SK-N-SH treated with all-trans-retinoic acid at 6 μM for 48 hours (cell line): ENCODE results near the gene ANAPC5.

Experiments
- ATAC-seq: fragments of 200-7000 bp; cut with Tn5 transposase; 3 replicates; pipeline ENCODE4 v1.9.1; 2020; ENCODE audit warnings: mild to moderate bottlenecking, moderate library complexity
- ARNTL ChIP-seq: fragments of 450-650 bp; formaldehyde crosslinking; IDR thresholded peaks from 2 replicates; pipeline ENCODE4 v1.5.0; 2020; ENCODE audit warnings: low read depth, mild to moderate bottlenecking, moderate library complexity, borderline replicate concordance
- BACH2 ChIP-seq: fragments of 250-450 bp; sonication (Bioruptor Pico); IDR thresholded peaks from 2 replicates; pipeline ENCODE4 v1.9.0; 2021; ENCODE audit warnings: mild to moderate bottlenecking, borderline replicate concordance
- CSDC2 ChIP-seq: fragments of 250-450 bp; sonication (Bioruptor Pico); IDR thresholded peaks from 2 replicates; pipeline ENCODE4 v1.5.0; 2020; ENCODE audit warnings: mild to moderate bottlenecking, moderate library complexity
- GLIS3 ChIP-seq: fragments of 250-450 bp; sonication (Bioruptor Pico); IDR thresholded peaks from 2 replicates; pipeline ENCODE4 v1.5.0; 2020; ENCODE audit warnings: mild to moderate bottlenecking, moderate library complexity
- ISL1 ChIP-seq: fragments of 250-450 bp; sonication (Bioruptor Pico); IDR thresholded peaks from 2 replicates; pipeline ENCODE4 v2.1.2; 2022; ENCODE audit warnings: mild to moderate bottlenecking, moderate library complexity
- OSR1 ChIP-seq: fragments of 250-450 bp; sonication (Bioruptor Pico); IDR thresholded peaks from 2 replicates; pipeline ENCODE4 v1.8.0; 2022; ENCODE audit warnings: moderate library complexity, mild to moderate bottlenecking, inconsistent platforms
- PATZ1 ChIP-seq: fragments of 250-450 bp; sonication (Bioruptor Pico); IDR thresholded peaks from 2 replicates; pipeline ENCODE4 v1.8.0; 2020; ENCODE audit warnings: mild to moderate bottlenecking, moderate library complexity, borderline replicate concordance
- PPARA ChIP-seq: fragments of 250-450 bp; sonication (Bioruptor Pico); IDR thresholded peaks from 2 replicates; pipeline ENCODE4 v1.5.0; 2020; ENCODE audit warnings: mild to moderate bottlenecking, borderline replicate concordance
- RARB ChIP-seq: fragments of 250-450 bp; sonication (Bioruptor Pico); IDR thresholded peaks from 2 replicates; pipeline ENCODE4 v1.8.0; 2021; ENCODE audit warnings: mild to moderate bottlenecking, moderate library complexity
- SNAI2 ChIP-seq: fragments of 250-450 bp; sonication (Bioruptor Pico); IDR thresholded peaks from 2 replicates; pipeline ENCODE4 v1.5.0; 2020; ENCODE audit warnings: mild to moderate bottlenecking, moderate library complexity
- TOX ChIP-seq: fragments of 250-450 bp; sonication (Bioruptor Pico); IDR thresholded peaks from 2 replicates; pipeline ENCODE4 v1.8.0; 2021; ENCODE audit warnings: mild to moderate bottlenecking, moderate library complexity, borderline replicate concordance
- TSHZ2 ChIP-seq: fragments of 250-450 bp; sonication (Bioruptor Pico); IDR thresholded peaks from 2 replicates; pipeline ENCODE4 v1.5.0; 2020; ENCODE audit warnings: mild to moderate bottlenecking, moderate library complexity
- ZC3H10 ChIP-seq: fragments of 250-450 bp; sonication (Bioruptor Pico); IDR thresholded peaks from 2 replicates; pipeline ENCODE4 v1.5.1; 2021; ENCODE audit warnings: mild to moderate bottlenecking, moderate library complexity
- ZFP3 ChIP-seq: fragments of 250-450 bp; sonication (Bioruptor Pico); IDR thresholded peaks from 2 replicates; pipeline ENCODE4 v1.5.0; 2020; ENCODE audit warnings: mild to moderate bottlenecking, moderate library complexity
- ZFP30 ChIP-seq: fragments of 450-650 bp; formaldehyde crosslinking; IDR thresholded peaks from 2 replicates; pipeline ENCODE4 v1.5.0; 2022; ENCODE audit warnings: mild to moderate bottlenecking, moderate library complexity
- ZNF70 ChIP-seq: fragments of 450-650 bp; formaldehyde crosslinking; IDR thresholded peaks from 2 replicates; pipeline ENCODE4 v1.5.0; 2020; ENCODE audit warnings: mild to moderate bottlenecking, moderate library complexity
- ZNF8 ChIP-seq: fragments of 450-650 bp; formaldehyde crosslinking; IDR thresholded peaks from 2 replicates; pipeline ENCODE4 v1.5.0; 2020; ENCODE audit warnings: mild to moderate bottlenecking, moderate library complexity
- TF ChIP-seq, protein P1 (sequence below): fragments of 250-450 bp; sonication (Bioruptor Pico); IDR thresholded peaks from 2 replicates; pipeline ENCODE4 v1.5.1; 2021; ENCODE audit warnings: mild to moderate bottlenecking, moderate library complexity
- TF ChIP-seq, protein P2 (sequence below): fragments of 250-450 bp; sonication (Bioruptor Pico); IDR thresholded peaks from 2 replicates; pipeline ENCODE4 v1.5.1; 2020; ENCODE audit warnings: low read depth, mild to moderate bottlenecking, moderate library complexity
- TF ChIP-seq, protein P3 (sequence below): fragments of 250-450 bp; sonication (Bioruptor Pico); IDR thresholded peaks from 2 replicates; pipeline ENCODE4 v1.8.0; 2021; ENCODE audit warnings: low read depth, mild to moderate bottlenecking, moderate library complexity, borderline replicate concordance

The ANAPC5 gene

DNA sequence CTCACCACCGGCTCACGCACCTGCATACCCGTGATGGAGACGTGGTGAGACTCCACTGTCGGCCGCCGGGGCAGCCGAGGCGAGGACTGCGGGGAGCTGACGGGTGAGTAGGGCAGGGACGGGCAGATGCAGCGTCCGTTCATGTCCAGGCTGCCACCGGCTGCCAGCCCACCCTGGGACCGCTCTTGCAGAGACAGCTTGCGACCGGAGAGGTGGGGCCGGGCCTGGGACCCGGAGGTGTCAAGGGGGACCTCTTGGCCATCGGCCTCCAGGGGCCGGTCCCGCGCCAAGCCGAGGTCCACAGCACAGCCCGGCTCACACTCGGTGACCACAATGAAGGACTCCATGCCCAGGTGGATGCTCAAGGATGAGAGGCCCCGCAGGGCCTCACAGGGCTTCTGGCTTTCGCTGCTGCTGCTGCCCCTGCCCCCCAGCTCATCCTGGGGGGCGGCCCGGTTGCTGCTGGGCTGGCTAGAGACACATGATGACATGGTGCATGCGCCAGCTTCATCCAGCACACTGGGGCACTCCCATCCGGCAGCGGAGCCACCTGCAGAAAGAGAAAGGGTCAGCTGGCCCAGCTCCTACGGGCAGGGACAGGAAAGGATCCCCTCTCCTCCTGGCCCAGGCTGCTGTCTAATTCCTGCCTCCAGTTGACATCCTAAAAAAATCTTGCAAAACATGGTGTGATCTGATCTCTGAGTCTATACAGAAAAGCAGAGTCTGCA, 78.0 kb downstream of the ANAPC5 start:
- no peak for TF ChIP-seq ZFP30 (CRISPR knock-in tag)
- ATAC-seq = no peak

DNA sequence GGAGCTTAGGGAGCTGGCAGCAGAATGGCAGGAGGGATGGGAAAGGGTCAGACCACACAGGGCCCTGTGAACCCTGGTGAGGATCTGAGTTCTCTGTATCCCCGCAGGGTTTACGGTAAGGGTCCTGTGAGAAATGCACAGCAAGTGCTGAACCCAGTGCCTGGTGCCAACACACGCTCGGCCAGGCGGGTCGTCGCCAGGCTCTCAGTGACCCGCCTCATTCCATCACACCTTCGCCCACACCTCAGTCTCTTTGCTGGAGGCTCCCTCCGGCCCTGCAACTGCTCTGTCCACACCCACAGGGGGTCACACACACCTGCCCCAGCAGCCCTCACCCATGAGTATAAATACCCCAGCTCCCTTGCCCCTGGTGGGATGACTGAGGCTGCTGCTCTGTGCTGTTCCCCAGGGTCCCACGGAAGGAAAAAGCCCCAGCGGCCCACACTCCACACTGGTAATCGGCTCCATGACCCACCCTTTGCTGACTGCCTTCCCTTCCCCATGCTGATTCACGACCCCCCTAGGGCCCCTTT, 78.8 kb downstream of the ANAPC5 start:
- ATAC-seq = no peak
- TF ChIP-seq PPARA (no peak), OSR1 (no peak), RARB (CRISPR knock-in tag) (no peak), PATZ1 (CRISPR knock-in tag) (no peak), SNAI2 (CRISPR knock-in tag) (no peak), ZNF8 (CRISPR knock-in tag) (no peak), ZNF70 (CRISPR knock-in tag) (no peak)
- TF ChIP-seq, protein P1, sequence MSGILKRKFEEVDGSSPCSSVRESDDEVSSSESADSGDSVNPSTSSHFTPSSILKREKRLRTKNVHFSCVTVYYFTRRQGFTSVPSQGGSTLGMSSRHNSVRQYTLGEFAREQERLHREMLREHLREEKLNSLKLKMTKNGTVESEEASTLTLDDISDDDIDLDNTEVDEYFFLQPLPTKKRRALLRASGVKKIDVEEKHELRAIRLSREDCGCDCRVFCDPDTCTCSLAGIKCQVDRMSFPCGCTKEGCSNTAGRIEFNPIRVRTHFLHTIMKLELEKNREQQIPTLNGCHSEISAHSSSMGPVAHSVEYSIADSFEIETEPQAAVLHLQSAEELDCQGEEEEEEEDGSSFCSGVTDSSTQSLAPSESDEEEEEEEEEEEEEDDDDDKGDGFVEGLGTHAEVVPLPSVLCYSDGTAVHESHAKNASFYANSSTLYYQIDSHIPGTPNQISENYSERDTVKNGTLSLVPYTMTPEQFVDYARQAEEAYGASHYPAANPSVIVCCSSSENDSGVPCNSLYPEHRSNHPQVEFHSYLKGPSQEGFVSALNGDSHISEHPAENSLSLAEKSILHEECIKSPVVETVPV = no peak
- TF ChIP-seq, protein P2, sequence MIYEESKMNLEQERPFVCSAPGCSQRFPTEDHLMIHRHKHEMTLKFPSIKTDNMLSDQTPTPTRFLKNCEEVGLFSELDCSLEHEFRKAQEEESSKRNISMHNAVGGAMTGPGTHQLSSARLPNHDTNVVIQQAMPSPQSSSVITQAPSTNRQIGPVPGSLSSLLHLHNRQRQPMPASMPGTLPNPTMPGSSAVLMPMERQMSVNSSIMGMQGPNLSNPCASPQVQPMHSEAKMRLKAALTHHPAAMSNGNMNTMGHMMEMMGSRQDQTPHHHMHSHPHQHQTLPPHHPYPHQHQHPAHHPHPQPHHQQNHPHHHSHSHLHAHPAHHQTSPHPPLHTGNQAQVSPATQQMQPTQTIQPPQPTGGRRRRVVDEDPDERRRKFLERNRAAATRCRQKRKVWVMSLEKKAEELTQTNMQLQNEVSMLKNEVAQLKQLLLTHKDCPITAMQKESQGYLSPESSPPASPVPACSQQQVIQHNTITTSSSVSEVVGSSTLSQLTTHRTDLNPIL (CRISPR knock-in tag) = no peak

DNA sequence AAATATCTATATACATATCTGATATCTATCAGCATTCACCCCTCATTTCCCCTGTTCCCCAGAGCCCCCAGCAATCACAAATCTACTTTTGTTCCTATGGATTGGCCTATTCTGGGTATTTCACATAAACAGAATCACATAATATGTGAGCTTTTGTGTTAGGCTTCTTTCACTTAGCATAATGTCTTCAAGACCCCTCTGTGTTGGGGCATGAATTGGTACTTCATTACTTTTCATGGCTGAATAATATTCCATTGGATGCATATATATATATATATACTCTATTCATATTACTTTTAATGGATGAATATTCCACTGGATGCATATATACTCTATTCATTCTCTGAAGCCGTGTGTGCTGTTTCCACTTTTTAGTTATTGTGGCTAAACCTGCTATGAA, 84.4 kb downstream of the ANAPC5 start:
- ATAC-seq = no peak
- TF ChIP-seq ARNTL (no peak), ZFP3 (CRISPR knock-in tag) (no peak), BACH2 (CRISPR knock-in tag) (no peak), OSR1 (no peak), ZNF70 (CRISPR knock-in tag) (no peak)

GRCh38 chr12:121264951-121265515, 87.2 kb downstream of the ANAPC5 start:
- ATAC-seq = no peak
- TF ChIP-seq TSHZ2 (CRISPR knock-in tag) = no peak
- no peak for TF ChIP-seq PPARA
- TF ChIP-seq ZFP3 (CRISPR knock-in tag) = no peak
- no peak for TF ChIP-seq ZNF8 (CRISPR knock-in tag)
- no peak for TF ChIP-seq ARNTL

DNA sequence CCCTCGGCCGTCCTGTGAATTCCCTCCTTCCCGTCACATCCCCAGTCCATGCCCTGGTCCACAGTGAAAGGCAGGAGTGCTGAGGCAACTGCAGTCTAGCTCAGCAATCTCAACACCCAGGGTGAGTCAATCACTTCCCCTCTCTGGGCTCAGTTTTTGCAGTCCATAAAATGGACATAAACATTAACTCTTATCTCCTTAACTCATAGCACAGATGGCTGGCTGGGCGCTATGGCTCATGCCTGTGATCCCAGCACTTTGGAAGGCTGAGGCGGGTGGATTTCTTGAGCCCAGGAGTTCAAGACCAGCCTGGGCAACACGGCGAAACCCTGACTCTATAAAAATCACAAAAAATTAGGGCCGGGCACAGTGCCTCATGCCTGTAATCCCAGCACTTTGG, 88.1 kb downstream of the ANAPC5 start:
- no peak for TF ChIP-seq CSDC2 (CRISPR knock-in tag)
- no peak for TF ChIP-seq ZFP3 (CRISPR knock-in tag)
- TF ChIP-seq TSHZ2 (CRISPR knock-in tag) = no peak
- no peak for TF ChIP-seq TOX (CRISPR knock-in tag)
- TF ChIP-seq ZNF8 (CRISPR knock-in tag) = no peak
- TF ChIP-seq OSR1 = no peak
- TF ChIP-seq PPARA = no peak
- no peak for TF ChIP-seq ZC3H10
- TF ChIP-seq ZNF70 (CRISPR knock-in tag) = no peak
- no peak for TF ChIP-seq ISL1 (CRISPR knock-in tag)
- TF ChIP-seq RARB (CRISPR knock-in tag) = no peak
- TF ChIP-seq, protein P3, sequence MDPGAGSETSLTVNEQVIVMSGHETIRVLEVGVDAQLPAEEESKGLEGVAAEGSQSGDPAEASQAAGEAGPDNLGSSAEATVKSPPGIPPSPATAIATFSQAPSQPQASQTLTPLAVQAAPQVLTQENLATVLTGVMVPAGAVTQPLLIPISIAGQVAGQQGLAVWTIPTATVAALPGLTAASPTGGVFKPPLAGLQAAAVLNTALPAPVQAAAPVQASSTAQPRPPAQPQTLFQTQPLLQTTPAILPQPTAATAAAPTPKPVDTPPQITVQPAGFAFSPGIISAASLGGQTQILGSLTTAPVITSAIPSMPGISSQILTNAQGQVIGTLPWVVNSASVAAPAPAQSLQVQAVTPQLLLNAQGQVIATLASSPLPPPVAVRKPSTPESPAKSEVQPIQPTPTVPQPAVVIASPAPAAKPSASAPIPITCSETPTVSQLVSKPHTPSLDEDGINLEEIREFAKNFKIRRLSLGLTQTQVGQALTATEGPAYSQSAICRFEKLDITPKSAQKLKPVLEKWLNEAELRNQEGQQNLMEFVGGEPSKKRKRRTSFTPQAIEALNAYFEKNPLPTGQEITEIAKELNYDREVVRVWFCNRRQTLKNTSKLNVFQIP (CRISPR knock-in tag) = no peak
- TF ChIP-seq SNAI2 (CRISPR knock-in tag) = no peak
- no peak for TF ChIP-seq BACH2 (CRISPR knock-in tag)
- TF ChIP-seq GLIS3 (CRISPR knock-in tag) = no peak
- ATAC-seq = no peak
